Astrocyte of the spinal cord (primary cell): ENCODE data around the gene CDT1.

Source experiments
- DNase-seq: peaks from one replicate; pipeline ENCODE4 v3.0.0; 2011; ENCODE audit warnings: low read depth, low spot score
- H3K4me3 ChIP-seq: 2 replicates; pipeline ENCODE4 v1.5.1; 2011; ENCODE audit warnings: low read depth, mild to moderate bottlenecking, low read length, moderate library complexity
- in situ Hi-C: cut with HindIII; loops from 2 replicates; pipeline ENCODE4 v1.10.0; 2017; ENCODE audit warnings: low sequenced_read_pairs
- TF ChIP-seq, protein P1 (sequence below): IDR thresholded peaks from 2 replicates; pipeline ENCODE4 v1.5.1; 2012; ENCODE audit warnings: low read depth, mild to moderate bottlenecking, low read length, inconsistent platforms

Gene CDT1

DNA sequence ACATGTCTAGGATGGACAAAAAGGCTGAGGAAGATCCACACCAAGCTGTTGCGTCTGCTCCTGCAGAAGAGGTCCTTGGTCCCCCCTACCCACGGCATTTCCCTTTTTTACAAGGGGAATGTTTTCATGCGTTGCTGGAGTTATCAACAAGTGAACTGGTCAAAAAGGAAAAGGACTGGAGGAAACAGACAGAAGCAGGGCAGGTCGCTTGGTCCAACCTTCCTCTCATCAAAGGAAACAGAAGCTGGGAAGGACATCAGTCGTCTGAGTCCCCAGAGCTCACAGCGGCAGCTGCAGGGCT is 44.7 kb upstream of the CDT1 start:
- in situ Hi-C loops = no loop called here

DNA sequence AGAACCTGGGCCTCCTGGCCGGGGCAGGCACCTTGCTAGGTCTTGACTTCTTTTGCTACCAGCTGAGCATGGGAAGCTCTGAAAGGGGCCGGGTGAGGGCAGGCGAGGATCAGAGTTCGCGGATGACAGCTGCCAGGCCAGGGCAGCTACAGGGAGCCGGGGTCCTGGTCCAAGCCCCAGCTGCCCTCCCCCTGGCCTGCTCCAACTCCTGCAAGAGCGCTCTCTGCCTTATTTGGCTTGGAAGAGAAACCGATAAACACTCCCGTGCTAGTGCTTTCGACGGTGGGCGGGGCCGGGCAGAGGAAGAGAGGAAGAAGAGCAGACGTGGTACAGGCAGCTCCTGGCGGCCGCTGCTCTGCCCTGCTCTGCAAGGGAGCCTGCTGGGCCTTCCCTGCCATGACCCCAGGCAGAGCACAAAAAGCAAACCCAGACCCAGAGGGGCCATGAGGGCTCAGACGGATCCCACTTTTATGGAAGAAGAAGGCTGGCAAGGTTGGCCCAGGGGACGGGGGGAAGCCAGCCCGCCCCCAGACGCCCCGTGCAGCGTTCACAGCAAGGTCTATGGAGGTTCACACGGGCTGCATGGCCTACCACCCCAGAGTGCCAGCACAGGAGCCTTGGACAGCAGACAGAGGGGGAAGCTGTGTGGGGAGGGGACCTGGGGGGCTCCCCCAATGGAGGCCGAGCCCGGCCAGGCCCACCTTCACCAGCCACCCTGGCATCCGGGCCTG is 44.2 kb upstream of the CDT1 start:
- no peak overlapping the region for H3K4me3 ChIP-seq
- DNase-seq = peak; percentile 39
- TF ChIP-seq, protein P1, sequence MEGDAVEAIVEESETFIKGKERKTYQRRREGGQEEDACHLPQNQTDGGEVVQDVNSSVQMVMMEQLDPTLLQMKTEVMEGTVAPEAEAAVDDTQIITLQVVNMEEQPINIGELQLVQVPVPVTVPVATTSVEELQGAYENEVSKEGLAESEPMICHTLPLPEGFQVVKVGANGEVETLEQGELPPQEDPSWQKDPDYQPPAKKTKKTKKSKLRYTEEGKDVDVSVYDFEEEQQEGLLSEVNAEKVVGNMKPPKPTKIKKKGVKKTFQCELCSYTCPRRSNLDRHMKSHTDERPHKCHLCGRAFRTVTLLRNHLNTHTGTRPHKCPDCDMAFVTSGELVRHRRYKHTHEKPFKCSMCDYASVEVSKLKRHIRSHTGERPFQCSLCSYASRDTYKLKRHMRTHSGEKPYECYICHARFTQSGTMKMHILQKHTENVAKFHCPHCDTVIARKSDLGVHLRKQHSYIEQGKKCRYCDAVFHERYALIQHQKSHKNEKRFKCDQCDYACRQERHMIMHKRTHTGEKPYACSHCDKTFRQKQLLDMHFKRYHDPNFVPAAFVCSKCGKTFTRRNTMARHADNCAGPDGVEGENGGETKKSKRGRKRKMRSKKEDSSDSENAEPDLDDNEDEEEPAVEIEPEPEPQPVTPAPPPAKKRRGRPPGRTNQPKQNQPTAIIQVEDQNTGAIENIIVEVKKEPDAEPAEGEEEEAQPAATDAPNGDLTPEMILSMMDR = no peak
- in situ Hi-C loops = no loop called here

More for the DNA sequence above, 44.7 kb upstream of the CDT1 start:
- no peak for DNase-seq
- no peak overlapping the region for H3K4me3 ChIP-seq
- TF ChIP-seq, protein P1 = no peak

DNA sequence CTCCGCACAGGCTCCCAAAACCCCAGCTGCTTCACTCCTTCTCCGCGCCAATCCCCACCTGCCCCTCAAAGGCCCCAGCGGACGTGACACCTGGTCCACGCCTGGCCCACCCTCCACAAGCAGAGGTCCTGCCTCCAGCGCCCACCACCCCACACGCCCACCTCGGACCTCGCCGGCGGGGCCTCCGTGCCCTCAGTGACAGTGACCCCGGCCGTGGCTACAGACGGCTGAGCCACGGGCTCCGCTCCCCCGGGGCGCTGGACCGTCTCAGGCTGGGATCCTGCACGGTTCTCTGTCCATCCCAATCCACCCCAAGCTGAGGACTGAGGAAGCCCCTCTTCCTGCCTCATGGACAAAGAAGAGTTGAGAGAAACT is 43.6 kb upstream of the CDT1 start:
- TF ChIP-seq, protein P1 = no peak
- H3K4me3 ChIP-seq = no peak overlapping the region
- no peak for DNase-seq
- in situ Hi-C loops = no loop called here

DNA sequence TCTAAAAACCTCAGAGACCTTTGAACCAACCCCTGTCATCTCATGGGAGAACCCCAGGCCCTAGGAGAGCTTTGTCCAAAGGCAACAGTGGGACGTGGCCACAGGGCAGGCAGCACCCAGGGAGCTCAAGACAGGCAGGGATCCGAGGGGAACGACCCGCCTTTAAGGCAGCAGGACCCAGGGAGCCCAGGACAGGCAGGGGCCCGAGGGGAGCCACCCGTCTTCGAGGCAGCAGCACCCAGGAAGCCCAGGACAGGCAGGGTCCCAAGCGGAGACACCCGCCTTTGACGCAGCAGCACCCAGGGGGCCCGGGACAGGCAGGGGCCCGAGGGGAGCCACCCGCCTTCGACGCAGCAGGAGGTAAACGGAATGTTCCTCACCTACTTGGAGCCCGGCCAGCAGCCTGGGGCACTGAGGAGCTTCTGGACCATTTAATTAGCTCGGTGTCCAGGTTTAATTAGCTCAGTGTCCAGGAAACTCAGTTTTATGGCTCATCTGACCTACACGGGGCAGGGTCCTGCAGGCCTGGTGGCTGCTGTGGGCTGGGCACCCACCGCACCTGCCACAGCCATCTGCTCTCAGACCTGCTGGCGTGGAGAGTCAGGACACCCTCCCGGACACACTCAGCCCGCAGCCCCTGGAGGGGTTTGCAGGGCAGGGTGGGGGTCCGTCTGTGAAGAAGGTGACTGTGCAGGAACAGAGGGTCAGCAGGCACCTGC is 43.0 kb upstream of the CDT1 start:
- TF ChIP-seq, protein P1 = no peak
- no peak overlapping the region for H3K4me3 ChIP-seq
- no peak for DNase-seq
- in situ Hi-C loops = no loop called here

DNA sequence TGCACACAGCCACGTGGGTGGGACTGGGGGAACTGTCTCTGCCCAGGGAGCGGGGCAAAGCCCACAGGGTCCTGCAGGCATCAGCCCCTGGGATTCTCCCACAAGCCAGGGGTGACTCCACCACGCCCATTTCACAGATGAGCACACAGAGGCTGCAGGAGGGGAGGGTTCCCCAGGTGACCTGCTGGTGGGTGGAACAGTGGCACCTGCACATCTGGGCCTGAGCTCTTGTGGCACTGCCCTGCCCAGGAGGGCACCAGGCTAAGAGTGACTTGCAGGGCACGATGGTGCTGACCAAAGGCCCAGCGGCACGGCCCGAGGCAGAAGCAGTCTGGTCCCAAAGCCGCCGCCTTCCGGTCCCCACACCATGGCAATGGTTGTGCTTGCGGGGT is 42.5 kb upstream of the CDT1 start:
- no peak overlapping the region for H3K4me3 ChIP-seq
- no peak for DNase-seq

DNA sequence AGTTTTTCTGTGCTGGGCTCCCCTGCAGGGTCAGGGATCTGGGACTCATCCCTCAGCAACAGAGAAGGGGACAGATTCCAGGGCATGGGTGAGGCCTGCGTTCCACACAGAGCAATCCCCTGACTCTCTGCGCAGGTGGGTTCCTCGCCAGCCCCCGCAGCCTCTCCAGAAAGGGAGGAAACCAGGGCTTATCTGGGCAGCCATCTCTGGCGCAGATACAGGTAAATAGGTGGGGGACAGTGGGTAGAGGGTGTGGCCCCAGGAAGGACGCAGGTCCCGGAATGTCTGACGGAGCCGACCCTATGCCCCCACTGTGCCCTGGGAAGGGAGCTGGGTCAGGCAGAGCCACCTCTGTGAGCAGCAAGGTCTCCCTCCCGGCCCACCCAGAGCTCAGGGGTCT is 41.8 kb upstream of the CDT1 start:
- in situ Hi-C loops = no loop called here
- no peak for DNase-seq
- H3K4me3 ChIP-seq = no peak overlapping the region
- TF ChIP-seq, protein P1 = no peak

More for the DNA sequence above, 42.5 kb upstream of the CDT1 start:
- TF ChIP-seq, protein P1 = no peak
- in situ Hi-C loops = no loop called here
